Stimulated activated CD4-positive, alpha-beta T cell treated with anti-CD3 and anti-CD28 coated beads, Interleukin-2, amount 100 ng/mL, for 24 hours (primary cell): ENCODE measurements around the gene CENPX.

Experiments used
- DNase-seq, 2 donors: peaks; one replicate each; pipeline ENCODE4 v3.0.0-alpha.2; 2020

The CENPX gene

GRCh38 chr17:82055023-82055964 is 32.6 kb upstream of the CENPX start:
- no peak for DNase-seq

GRCh38 chr17:82054351-82055022 is 31.8 kb upstream of the CENPX start:
- no peak for DNase-seq

GRCh38 chr17:82053556-82054263 is 31.0 kb upstream of the CENPX start:
- no peak for DNase-seq

- no peak for DNase-seq
Measured at GRCh38 chr17:82053130-82053529, 30.5 kb upstream of the CENPX start.

GRCh38 chr17:82052638-82053059 is 30.0 kb upstream of the CENPX start:
- DNase-seq = no peak

- DNase-seq = peak; percentile 89 to 91
Measured at GRCh38 chr17:82051776-82052637, 29.3 kb upstream of the CENPX start, which contains the start of the genes GPS1 and RFNG. GPS1 (plus strand) TSS chr17:82051898; CDS start chr17:82051932, 34 bp downstream. RFNG (minus strand) TSS chr17:82051811; CDS start chr17:82051766, 45 bp downstream.

- DNase-seq = no peak
Measured at GRCh38 chr17:82050761-82051641, 28.3 kb upstream of the CENPX start.

- DNase-seq = no peak
Measured at GRCh38 chr17:82050152-82050760, 27.6 kb upstream of the CENPX start.

- DNase-seq = no peak
Measured at GRCh38 chr17:82049521-82049971, 26.9 kb upstream of the CENPX start.

- DNase-seq = no peak
Measured at GRCh38 chr17:82049106-82049505, 26.4 kb upstream of the CENPX start.

- DNase-seq = no peak
Measured at GRCh38 chr17:82048571-82048971, 25.9 kb upstream of the CENPX start.

- no peak for DNase-seq
Measured at GRCh38 chr17:82047914-82048570, 25.4 kb upstream of the CENPX start.

- DNase-seq = no peak
Measured at GRCh38 chr17:82047379-82047778, 24.7 kb upstream of the CENPX start.

GRCh38 chr17:82046903-82047302 is 24.2 kb upstream of the CENPX start:
- no peak for DNase-seq

GRCh38 chr17:82045936-82046484 is 23.3 kb upstream of the CENPX start:
- DNase-seq = no peak

- DNase-seq = no peak
Measured at GRCh38 chr17:82043507-82043906, 20.8 kb upstream of the CENPX start.

- DNase-seq = no peak
Measured at GRCh38 chr17:82042649-82043048, 20.0 kb upstream of the CENPX start.

GRCh38 chr17:82041144-82041814 is 18.6 kb upstream of the CENPX start:
- DNase-seq = no peak

- DNase-seq = no peak
Measured at GRCh38 chr17:82039695-82040299, 17.1 kb upstream of the CENPX start.
